NCI-H1694 (cell line): ENCODE results near the gene RAB24.
A peak's percentile ranks its signal among the peaks of the same experiment; 100 is the strongest.

Experiments
- DNase-seq: peaks from one replicate; lab custom pipeline; 2025; lab: John Stamatoyannopoulos, UW

Gene RAB24

GRCh38 chr5:177333420-177334154 is 30.1 kb upstream of the RAB24 start:
- no peak for DNase-seq

- no peak for DNase-seq
These were observed 29.4 kb upstream of the RAB24 start for GRCh38 chr5:177332896-177333260.

GRCh38 chr5:177332031-177332895 is 28.7 kb upstream of the RAB24 start:
- DNase-seq: no peak

- no peak for DNase-seq
These were observed 27.7 kb upstream of the RAB24 start for GRCh38 chr5:177330991-177331842.

GRCh38 chr5:177329883-177330282 is 26.4 kb upstream of the RAB24 start:
- DNase-seq: no peak

- DNase-seq: no peak
These were observed 25.2 kb upstream of the RAB24 start for GRCh38 chr5:177328545-177329231.

- no peak for DNase-seq
These were observed 24.3 kb upstream of the RAB24 start for GRCh38 chr5:177327539-177328522.

GRCh38 chr5:177325868-177326381 is 22.4 kb upstream of the RAB24 start:
- DNase-seq: no peak

- DNase-seq: no peak
These were observed 17.4 kb upstream of the RAB24 start for GRCh38 chr5:177320879-177321278.

GRCh38 chr5:177319913-177320588 is 16.5 kb upstream of the RAB24 start:
- no peak for DNase-seq

GRCh38 chr5:177317959-177318377 is 14.4 kb upstream of the RAB24 start:
- peak; percentile 37 for DNase-seq

GRCh38 chr5:177316005-177316404 is 12.5 kb upstream of the RAB24 start:
- no peak for DNase-seq

- no peak for DNase-seq
These were observed 11.9 kb upstream of the RAB24 start for GRCh38 chr5:177315411-177315810.

- no peak for DNase-seq
These were observed 11.1 kb upstream of the RAB24 start for GRCh38 chr5:177314376-177315342.

GRCh38 chr5:177313561-177314259 is 10.2 kb upstream of the RAB24 start:
- DNase-seq: no peak

- DNase-seq: no peak
These were observed 9.2 kb upstream of the RAB24 start for GRCh38 chr5:177312649-177313181.
